Neural progenitor cell (in vitro differentiated cells): Measurements from ENCODE around the gene TEX53. TPM values are rescaled to one million over a fixed set of nuclear protein-coding genes. Genes with fewer than 3 reads are reported as not detected.

ENCODE experiments used
- DNase-seq: peaks from one replicate; pipeline ENCODE4 v3.0.0-alpha.2; 2016; ENCODE audit warnings: low spot score
- H2AFZ ChIP-seq: fragments of 200-600 bp; sonication (generic); replicated peaks from 2 replicates; pipeline ENCODE4 v1.6.1; 2016; ENCODE audit warnings: antibody characterized with exemption
- H3F3A ChIP-seq: fragments of 200-600 bp; sonication (generic); 2 replicates; pipeline ENCODE4 v1.6.1; 2016; ENCODE audit warnings: antibody characterized with exemption, low read depth
- H3K27ac ChIP-seq: fragments of 200-600 bp; sonication (generic); 2 replicates; pipeline ENCODE4 v1.5.1; 2016; ENCODE audit warnings: mild to moderate bottlenecking
- H3K27me3 ChIP-seq: fragments of 200-600 bp; sonication (generic); 2 replicates; pipeline ENCODE4 v1.6.1; 2016; ENCODE audit warnings: mild to moderate bottlenecking, moderate library complexity
- H3K36me3 ChIP-seq: fragments of 200-600 bp; sonication (generic); 2 replicates; pipeline ENCODE4 v1.5.1; 2016
- H3K4me1 ChIP-seq: fragments of 200-600 bp; sonication (generic); 2 replicates; pipeline ENCODE4 v1.6.1; 2016; ENCODE audit warnings: mixed run types
- H3K4me2 ChIP-seq: fragments of 200-600 bp; sonication (generic); 2 replicates; pipeline ENCODE4 v1.6.1; 2016
- H3K4me3 ChIP-seq: fragments of 200-600 bp; sonication (generic); 2 replicates; pipeline ENCODE4 v1.5.1; 2016
- H3K79me2 ChIP-seq: fragments of 200-600 bp; sonication (generic); 2 replicates; pipeline ENCODE4 v1.6.1; 2016; ENCODE audit warnings: low read depth
- H3K9ac ChIP-seq: fragments of 200-600 bp; sonication (generic); 2 replicates; pipeline ENCODE4 v1.6.1; 2016
- H3K9me3 ChIP-seq: fragments of 200-600 bp; sonication (generic); 2 replicates; pipeline ENCODE4 v1.5.1; 2016; ENCODE audit warnings: low read depth
- H4K20me1 ChIP-seq: fragments of 200-600 bp; sonication (generic); 2 replicates; pipeline ENCODE4 v1.6.1; 2016; ENCODE audit warnings: low read depth
- H3K27ac Mint-ChIP-seq: 3 replicates; pipeline ENCODE4 v1.8.0; 2021; ENCODE audit warnings: mixed read lengths
- H3K27me3 Mint-ChIP-seq: 2 replicates; pipeline ENCODE4 v1.8.0; 2022; ENCODE audit warnings: low read depth, mild to moderate bottlenecking, inconsistent platforms, moderate library complexity, mixed read lengths; ENCODE audit not compliant: insufficient read depth
- H3K36me3 Mint-ChIP-seq: 3 replicates; pipeline ENCODE4 v1.8.0; 2021; ENCODE audit warnings: mixed read lengths
- H3K4me1 Mint-ChIP-seq: 3 replicates; pipeline ENCODE4 v1.8.0; 2021; ENCODE audit warnings: mixed read lengths
- H3K4me3 Mint-ChIP-seq: 3 replicates; pipeline ENCODE4 v1.8.0; 2021; ENCODE audit warnings: mild to moderate bottlenecking, moderate library complexity, mixed read lengths
- H3K9me3 Mint-ChIP-seq: 3 replicates; pipeline ENCODE4 v1.8.0; 2020; ENCODE audit warnings: mixed read lengths
- CTCF ChIP-seq: fragments of 200-600 bp; sonication (generic); IDR thresholded peaks from 2 replicates; pipeline ENCODE4 v1.5.1; 2017; ENCODE audit warnings: antibody characterized with exemption, mild to moderate bottlenecking
- EZH2 ChIP-seq: fragments of 200-600 bp; sonication (generic); IDR thresholded peaks from 2 replicates; pipeline ENCODE4 v1.6.1; 2017; ENCODE audit warnings: antibody characterized with exemption, mild to moderate bottlenecking, moderate library complexity
- EZH2phosphoT487 ChIP-seq: fragments of 200-600 bp; sonication (generic); IDR thresholded peaks from 2 replicates; pipeline ENCODE4 v1.6.1; 2017; ENCODE audit warnings: antibody characterized with exemption
- total RNA-seq: library from RNA; depleted of rRNA; stranded (reverse); fragments of >200 nt; gene quantifications from 2 replicates; pipeline ENCODE4 v1.2.3, GENCODE V29; 2015; ENCODE audit warnings: low replicate concordance

Gene TEX53
- total RNA-seq, 1 donor from 2014 or later: not detected

- H3K9me3 Mint-ChIP-seq: no peaks in the 10 kb centered on the region
- no peak overlapping the region for H3K4me3 Mint-ChIP-seq
- no peak overlapping the region for H3K4me3 ChIP-seq
- no peak overlapping the region for H3K4me2 ChIP-seq
- no peaks in the 10 kb centered on the region for H3F3A ChIP-seq
- peaks cover 2% of the 10 kb centered on the region for H3K36me3 Mint-ChIP-seq
- no peak overlapping the region for H3K27ac ChIP-seq
- H3K36me3 ChIP-seq: no peaks in the 10 kb centered on the region
- H3K27me3 Mint-ChIP-seq: no peaks in the 10 kb centered on the region
- no peaks in the 10 kb centered on the region for H4K20me1 ChIP-seq
- H3K27ac Mint-ChIP-seq: no peak overlapping the region
- H3K4me1 ChIP-seq: no peaks in the 10 kb centered on the region
- H3K4me1 Mint-ChIP-seq: no peaks in the 10 kb centered on the region
- no peaks in the 10 kb centered on the region for H3K27me3 ChIP-seq
- TF ChIP-seq EZH2phosphoT487 (no peak), CTCF (no peak), EZH2 (no peak)
- no peaks in the 10 kb centered on the region for H3K79me2 ChIP-seq
- no peak overlapping the region for H3K9ac ChIP-seq
- DNase-seq: no peak
- no peaks in the 10 kb centered on the region for H3K9me3 ChIP-seq
- no peak overlapping the region for H2AFZ ChIP-seq
These were observed 23.2 kb downstream of the TEX53 start for GRCh38 chr9:114634387-114634786.

GRCh38 chr9:114633438-114634089, 24.0 kb downstream of the TEX53 start:
- no peak for DNase-seq
- H3K9me3 Mint-ChIP-seq: no peaks in the 10 kb centered on the region
- Histone ChIP-seq H3F3A (no peaks in the 10 kb centered on the region), H3K9me3 (no peaks in the 10 kb centered on the region), H3K79me2 (no peaks in the 10 kb centered on the region), H3K27me3 (no peaks in the 10 kb centered on the region), H3K4me2 (no peak overlapping the region), H3K4me3 (no peak overlapping the region), H3K9ac (no peak overlapping the region), H3K27ac (no peak overlapping the region), H3K4me1 (no peaks in the 10 kb centered on the region), H2AFZ (no peak overlapping the region), H4K20me1 (no peaks in the 10 kb centered on the region), H3K36me3 (no peaks in the 10 kb centered on the region)
- TF ChIP-seq EZH2phosphoT487 (no peak), EZH2 (no peak), CTCF (no peak)
- H3K4me1 Mint-ChIP-seq: no peaks in the 10 kb centered on the region
- no peak overlapping the region for H3K4me3 Mint-ChIP-seq
- no peak overlapping the region for H3K27ac Mint-ChIP-seq
- H3K36me3 Mint-ChIP-seq: peaks cover 2% of the 10 kb centered on the region
- no peaks in the 10 kb centered on the region for H3K27me3 Mint-ChIP-seq

- H3K36me3 Mint-ChIP-seq: peaks cover 2% of the 10 kb centered on the region
- Histone ChIP-seq H4K20me1 (no peaks in the 10 kb centered on the region), H3K27ac (no peak overlapping the region), H2AFZ (no peak overlapping the region), H3K36me3 (no peaks in the 10 kb centered on the region), H3F3A (no peaks in the 10 kb centered on the region), H3K4me1 (no peaks in the 10 kb centered on the region), H3K79me2 (no peaks in the 10 kb centered on the region), H3K4me3 (no peak overlapping the region), H3K4me2 (no peak overlapping the region), H3K9ac (no peak overlapping the region), H3K9me3 (no peaks in the 10 kb centered on the region), H3K27me3 (no peaks in the 10 kb centered on the region)
- H3K4me1 Mint-ChIP-seq: no peaks in the 10 kb centered on the region
- H3K9me3 Mint-ChIP-seq: no peaks in the 10 kb centered on the region
- no peak for TF ChIP-seq EZH2phosphoT487
- no peak for TF ChIP-seq CTCF
- no peak for TF ChIP-seq EZH2
- no peak overlapping the region for H3K4me3 Mint-ChIP-seq
- H3K27me3 Mint-ChIP-seq: no peaks in the 10 kb centered on the region
- DNase-seq: no peak
- H3K27ac Mint-ChIP-seq: no peak overlapping the region
These were observed 26.4 kb downstream of the TEX53 start for GRCh38 chr9:114631166-114631565.
